Neuronal stem cell (in vitro differentiated cells): ENCODE results near the gene TAP1.

Experiments used
- DNase-seq: peaks from one replicate; pipeline ENCODE4 v3.0.0-alpha.2; 2013; ENCODE audit warnings: low spot score
- H2AFZ ChIP-seq: one replicate; pipeline ENCODE4 v1.6.1; 2013; ENCODE audit warnings: mild to moderate bottlenecking, low read length, inconsistent platforms
- H2AK5ac ChIP-seq: 2 replicates; pipeline ENCODE4 v1.6.1; 2013; ENCODE audit warnings: low read depth, mild to moderate bottlenecking, inconsistent platforms, low read length, moderate library complexity, mixed read lengths
- H2BK120ac ChIP-seq: 2 replicates; pipeline ENCODE4 v1.6.1; 2013; ENCODE audit warnings: low read depth, mild to moderate bottlenecking, inconsistent platforms, low read length, moderate library complexity, mixed read lengths
- H2BK12ac ChIP-seq: one replicate; pipeline ENCODE4 v1.6.1; 2013; ENCODE audit warnings: low read length, inconsistent platforms
- H2BK15ac ChIP-seq: 2 replicates; pipeline ENCODE4 v1.6.1; 2013; ENCODE audit warnings: mild to moderate bottlenecking, low read length, inconsistent platforms, mixed read lengths
- H2BK5ac ChIP-seq: one replicate; pipeline ENCODE4 v1.6.1; 2013; ENCODE audit warnings: inconsistent platforms, mild to moderate bottlenecking, low read length, moderate library complexity
- H3K14ac ChIP-seq: one replicate; pipeline ENCODE4 v1.6.1; 2013; ENCODE audit warnings: low read length, inconsistent platforms
- H3K18ac ChIP-seq: 2 replicates; pipeline ENCODE4 v1.6.1; 2013; ENCODE audit warnings: low read length, inconsistent platforms
- H3K23ac ChIP-seq: 2 replicates; pipeline ENCODE4 v1.6.1; 2013; ENCODE audit warnings: low read depth, mild to moderate bottlenecking, mixed read lengths, low read length, inconsistent platforms; ENCODE audit not compliant: poor library complexity
- H3K27ac ChIP-seq: replicated peaks from 3 replicates; pipeline ENCODE4 v1.5.1; 2013; ENCODE audit warnings: low read length, inconsistent platforms
- H3K27me3 ChIP-seq, 3 experiments: 2 replicates each; pipeline ENCODE4 v1.6.1; 2013; ENCODE audit warnings: low read length in 3 of 3, mild to moderate bottlenecking in 2 of 3, inconsistent platforms in 1 of 3, low read depth in 1 of 3, mixed read lengths in 1 of 3, moderate library complexity in 1 of 3; ENCODE audit not compliant: control insufficient read depth in 3 of 3, insufficient read depth in 3 of 3
- H3K36me3 ChIP-seq, 2 donors: replicated peaks in 1 of 2; 2 replicates each; pipeline ENCODE4 v1.6.1; 2013; ENCODE audit warnings: low read length in 2 of 2; ENCODE audit not compliant: control insufficient read depth in 2 of 2, insufficient read depth in 2 of 2
- H3K4ac ChIP-seq: 2 replicates; pipeline ENCODE4 v1.6.1; 2013; ENCODE audit warnings: inconsistent platforms, mild to moderate bottlenecking, low read length, moderate library complexity
- H3K4me1 ChIP-seq, 2 donors: 1 replicate in 1 of 2; 2 replicates in 1 of 2; pipeline ENCODE4 v1.6.1; 2013; ENCODE audit warnings: low read length in 2 of 2, low read depth in 1 of 2; ENCODE audit not compliant: control insufficient read depth in 2 of 2, insufficient read depth in 1 of 2
- H3K4me2 ChIP-seq: one replicate; pipeline ENCODE4 v1.6.1; 2013; ENCODE audit warnings: mild to moderate bottlenecking, low read length, inconsistent platforms; ENCODE audit not compliant: insufficient read depth, poor library complexity, severe bottlenecking
- H3K4me3 ChIP-seq, 2 donors: 2 replicates each; pipeline ENCODE4 v1.5.1; 2013; ENCODE audit warnings: low read length in 2 of 2, mild to moderate bottlenecking in 2 of 2, inconsistent platforms in 1 of 2, moderate library complexity in 1 of 2
- H3K79me1 ChIP-seq: one replicate; pipeline ENCODE4 v1.6.1; 2013; ENCODE audit warnings: low read depth, mild to moderate bottlenecking, inconsistent platforms, low read length, moderate library complexity
- H3K9ac ChIP-seq: one replicate; pipeline ENCODE4 v1.6.1; 2013; ENCODE audit warnings: mild to moderate bottlenecking, low read depth, low read length, inconsistent platforms; ENCODE audit not compliant: poor library complexity
- H3K9me3 ChIP-seq, 2 donors: replicated peaks in 1 of 2; 2 replicates each; pipeline versions ENCODE3 to v1.6.1; 2013; ENCODE audit warnings: low read length in 2 of 2, mild to moderate bottlenecking in 2 of 2, inconsistent platforms in 1 of 2, low read depth in 1 of 2, mixed read lengths in 1 of 2, moderate library complexity in 1 of 2; ENCODE audit not compliant: control insufficient read depth in 2 of 2, insufficient read depth in 1 of 2
- H4K8ac ChIP-seq: one replicate; pipeline ENCODE4 v1.6.1; 2013; ENCODE audit warnings: low read depth, mild to moderate bottlenecking, inconsistent platforms, low read length, moderate library complexity
- H4K91ac ChIP-seq: one replicate; pipeline ENCODE4 v1.6.1; 2013; ENCODE audit warnings: low read length, low read depth, mild to moderate bottlenecking, inconsistent platforms; ENCODE audit not compliant: poor library complexity
- WGBS, 2 donors: extraction: QIAGEN DNeasy Blood & Tissue Kit; methylation state at CpG; one replicate each; pipeline ENCODE4 v1.1.7; 2013; ENCODE audit warnings: missing lambda C conversion rate in 2 of 2, mixed read lengths in 1 of 2; ENCODE audit not compliant: insufficient read length in 2 of 2, insufficient replicate concordance in 1 of 2; ENCODE audit errors: extremely low coverage in 2 of 2; 5-methylcytosine and 5-hydroxymethylcytosine counted together

Gene TAP1

DNA sequence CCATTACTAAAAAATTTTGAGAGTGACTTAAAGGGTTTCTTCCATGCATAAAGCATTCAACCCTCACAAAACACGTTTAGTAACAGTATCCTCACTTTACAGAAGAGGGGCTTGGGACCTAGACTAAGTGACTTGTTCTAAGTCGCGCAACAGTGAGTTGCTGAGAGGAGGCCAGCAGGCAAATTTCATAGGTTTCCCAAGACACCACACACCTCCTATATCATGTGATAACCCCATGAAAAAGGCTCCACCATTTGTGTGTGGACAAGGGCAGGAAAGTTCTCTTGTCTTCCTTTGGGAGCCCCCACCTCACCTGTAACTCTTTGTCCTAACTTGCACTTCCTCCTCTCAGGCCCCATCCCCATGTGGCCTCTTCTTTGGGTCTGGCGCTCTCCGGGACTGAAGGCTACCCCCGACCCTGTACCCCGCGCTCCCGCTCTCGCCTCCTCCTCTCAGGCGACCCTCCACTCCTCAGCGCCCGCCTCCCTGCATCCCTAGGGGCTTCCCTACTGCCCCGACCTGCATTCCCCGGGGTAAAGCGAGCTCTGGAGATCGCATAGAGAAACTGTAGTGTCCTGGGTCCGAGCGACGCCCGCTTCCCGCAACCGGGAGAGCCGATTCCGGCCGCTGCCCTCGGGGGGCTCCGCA, 10.0 kb downstream of the TAP1 start:
- Histone ChIP-seq H2AFZ (peak overlapping the region; percentile 92), H3K4me3 (peak overlapping the region; percentile 49 to 76), H3K23ac (no peak overlapping the region), H2AK5ac (no peak overlapping the region), H2BK5ac (no peak overlapping the region), H2BK120ac (no peak overlapping the region), H3K4ac (no peak overlapping the region), H3K27me3 (peaks cover 0 to 82% (median 28%) of the 10 kb centered on the region in 3 experiments), H4K8ac (no peak overlapping the region), H3K9me3 (peaks cover 0 to 5% of the 10 kb centered on the region in 2 donors), H2BK12ac (no peak overlapping the region), H4K91ac (no peak overlapping the region), H2BK15ac (peak overlapping the region; percentile 60), H3K4me1 (peaks cover 0 to 1% of the 10 kb centered on the region in 2 donors), H3K14ac (no peak overlapping the region), H3K79me1 (no peaks in the 10 kb centered on the region), H3K4me2 (peak overlapping the region; percentile 98), H3K36me3 (no peaks in the 10 kb centered on the region), H3K9ac (peak overlapping the region; percentile 15), H3K27ac (no peak overlapping the region), H3K18ac (peak overlapping the region; percentile 2)
- no CpG with 5 or more reads among the region's 28 CpGs for WGBS, 2 donors
- DNase-seq, result no peak

DNA sequence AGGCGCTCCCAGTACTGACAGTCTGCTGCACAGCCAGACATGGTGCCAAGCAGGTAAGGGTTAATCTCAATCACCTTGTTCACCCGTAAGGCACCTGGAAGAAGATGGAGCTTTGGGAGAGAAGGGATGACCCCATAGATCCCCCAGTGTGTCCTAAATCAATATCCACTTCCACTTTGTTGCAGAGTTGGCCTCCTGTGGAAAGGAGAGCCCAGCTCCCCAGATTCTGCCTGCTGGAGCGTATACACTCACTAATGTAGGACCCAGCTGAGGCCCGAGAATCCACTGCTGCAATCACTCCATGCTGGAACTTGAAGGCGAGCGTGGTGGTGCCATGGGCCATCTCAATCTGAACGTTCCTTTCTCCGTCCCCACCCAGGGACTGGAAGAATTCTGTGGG, 10.8 kb downstream of the TAP1 start:
- H3K27me3 ChIP-seq, result peaks cover 0 to 75% (median 28%) of the 10 kb centered on the region in 3 experiments
- H3K4me1 ChIP-seq, result peaks cover 0 to 5% of the 10 kb centered on the region in 2 donors
- no peak overlapping the region for H2BK12ac ChIP-seq
- no peak overlapping the region for H2AK5ac ChIP-seq
- no peak overlapping the region for H3K4ac ChIP-seq
- H3K9ac ChIP-seq, result no peak overlapping the region
- H4K91ac ChIP-seq, result no peak overlapping the region
- H3K79me1 ChIP-seq, result no peaks in the 10 kb centered on the region
- H3K9me3 ChIP-seq, result peaks cover 0 to 5% of the 10 kb centered on the region in 2 donors
- peak overlapping the region; percentile 92 for H2AFZ ChIP-seq
- H2BK5ac ChIP-seq, result no peak overlapping the region
- no peak overlapping the region for H3K14ac ChIP-seq
- no peak overlapping the region for H3K4me2 ChIP-seq
- H3K18ac ChIP-seq, result no peak overlapping the region
- DNase-seq, result no peak
- H3K27ac ChIP-seq, result no peak overlapping the region
- H3K23ac ChIP-seq, result no peak overlapping the region
- no peak overlapping the region for H2BK120ac ChIP-seq
- no peak overlapping the region for H3K4me3 ChIP-seq
- H3K36me3 ChIP-seq, result no peaks in the 10 kb centered on the region
- no CpG with 5 or more reads among the region's 8 CpGs for WGBS, 2 donors
- no peak overlapping the region for H2BK15ac ChIP-seq
- H4K8ac ChIP-seq, result no peak overlapping the region

DNA sequence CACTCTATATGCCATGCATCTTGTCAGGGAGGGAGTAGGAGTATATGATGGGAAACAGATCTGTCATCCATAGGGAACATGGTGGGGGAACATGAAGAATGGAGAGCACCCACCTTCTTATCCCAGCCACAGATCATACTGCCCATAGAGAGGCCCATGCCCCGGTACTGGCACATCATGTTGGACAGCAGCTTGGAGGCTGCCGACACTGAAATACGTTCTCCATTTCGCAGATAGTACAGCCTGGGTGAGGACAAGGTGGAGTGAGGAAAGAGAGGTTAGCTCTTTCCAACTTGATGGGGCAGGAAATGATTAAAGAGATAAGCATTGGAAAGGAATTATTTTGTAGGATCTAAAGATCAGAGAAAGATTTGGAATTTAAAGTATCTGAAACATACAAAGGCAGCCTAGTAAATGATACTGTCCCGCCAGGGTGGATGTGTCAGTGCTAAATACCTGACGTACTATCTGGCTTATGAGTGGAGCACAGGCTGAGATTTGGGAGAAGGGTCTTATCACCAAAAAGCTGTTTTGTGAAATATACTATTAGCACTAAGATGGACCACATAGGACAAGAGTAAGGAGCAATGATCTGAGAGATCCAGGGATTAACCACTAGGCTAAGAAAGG, 11.4 kb downstream of the TAP1 start:
- Histone ChIP-seq H2BK5ac (no peak overlapping the region), H3K9me3 (peaks cover 0 to 5% of the 10 kb centered on the region in 2 donors), H3K23ac (no peak overlapping the region), H3K9ac (no peak overlapping the region), H3K14ac (no peak overlapping the region), H2AFZ (no peak overlapping the region), H4K8ac (no peak overlapping the region), H2BK120ac (no peak overlapping the region), H3K18ac (no peak overlapping the region), H3K27ac (no peak overlapping the region), H3K27me3 (peaks cover 0 to 69% (median 28%) of the 10 kb centered on the region in 3 experiments), H3K4me1 (peaks cover 0 to 7% of the 10 kb centered on the region in 2 donors), H3K79me1 (no peaks in the 10 kb centered on the region), H2BK12ac (no peak overlapping the region), H3K4ac (no peak overlapping the region), H3K4me2 (no peak overlapping the region), H2BK15ac (no peak overlapping the region), H2AK5ac (no peak overlapping the region), H3K4me3 (no peak overlapping the region), H4K91ac (no peak overlapping the region), H3K36me3 (no peaks in the 10 kb centered on the region)
- no CpG with 5 or more reads among the region's 6 CpGs for WGBS, 2 donors
- no peak for DNase-seq

DNA sequence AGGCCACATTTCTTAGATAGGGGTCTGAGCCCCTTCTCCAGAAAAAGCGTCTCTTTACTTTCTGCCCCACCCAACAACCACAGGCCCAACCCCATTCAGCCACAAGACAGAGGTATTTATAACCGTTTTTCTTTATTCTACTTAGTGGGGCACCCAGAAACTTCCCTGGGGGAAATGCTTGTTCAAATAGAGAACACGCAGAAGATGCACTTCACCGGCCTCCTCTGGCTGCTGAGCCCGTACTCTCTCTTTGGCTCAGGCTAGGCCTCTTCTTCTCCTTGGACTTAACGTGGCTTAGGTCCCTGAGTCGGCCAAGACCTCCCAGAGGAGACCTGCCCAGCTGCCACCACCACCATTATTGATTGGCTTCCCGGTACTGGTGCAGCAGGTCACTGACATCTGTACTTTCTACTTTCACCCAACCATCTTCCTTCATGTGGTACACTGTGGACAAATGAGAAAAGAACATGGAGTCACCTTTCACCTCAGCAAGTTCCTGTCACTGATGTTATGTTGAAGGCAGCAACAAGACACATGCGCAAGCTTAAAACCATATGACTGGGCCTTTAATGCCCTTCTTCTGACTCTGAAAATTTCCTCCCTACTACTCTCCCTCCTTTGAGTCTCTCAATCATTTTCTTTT, 12.8 kb downstream of the TAP1 start:
- Histone ChIP-seq H4K8ac (no peak overlapping the region), H3K79me1 (no peaks in the 10 kb centered on the region), H3K9ac (no peak overlapping the region), H3K14ac (no peak overlapping the region), H2AFZ (no peak overlapping the region), H4K91ac (no peak overlapping the region), H3K23ac (no peak overlapping the region), H3K4me3 (no peak overlapping the region), H3K18ac (no peak overlapping the region), H3K4me1 (peaks cover 0 to 7% of the 10 kb centered on the region in 2 donors), H2BK12ac (no peak overlapping the region), H2AK5ac (no peak overlapping the region), H2BK15ac (no peak overlapping the region), H3K4ac (no peak overlapping the region), H3K4me2 (no peak overlapping the region), H2BK5ac (no peak overlapping the region), H2BK120ac (no peak overlapping the region), H3K27me3 (peaks cover 0 to 57% (median 28%) of the 10 kb centered on the region in 3 experiments), H3K9me3 (peaks cover 0 to 5% of the 10 kb centered on the region in 2 donors), H3K36me3 (no peaks in the 10 kb centered on the region), H3K27ac (no peak overlapping the region)
- no peak for DNase-seq
- WGBS, 2 donors, result no CpG with 5 or more reads among the region's 9 CpGs
